Measurements from ENCODE around the gene CENPC. TPM values are rescaled to one million over a fixed set of nuclear protein-coding genes. Genes with fewer than 3 reads are reported as not detected.
"Not testable (repeated sequence)": the region's sequence is repeated elsewhere in the genome, so short reads cannot be mapped to it uniquely, and the experiment has no call there.

The CENPC gene
- polyA plus RNA-seq, 1 of the 3 experiments (the other 2 are of a cell fraction), result 2.2 TPM

- TF ChIP-seq EZH2phosphoT487 (IDR thresholded peaks at IDR 0.05; ENCODE audit: borderline replicate concordance, low read depth), result no peak
- no peak for TF ChIP-seq FOXM1 (IDR thresholded peaks at IDR 0.05; ENCODE audit: low read depth)
- TF ChIP-seq MAX (IDR thresholded peaks at IDR 0.05; ENCODE audit: low read depth), result no peak
- no peak for TF ChIP-seq NRF1 (IDR thresholded peaks at IDR 0.05; ENCODE audit: low read depth, low read length)
- TF ChIP-seq ELF1 (IDR thresholded peaks at IDR 0.05), result no peak
- no peak for TF ChIP-seq RFX5 (IDR thresholded peaks at IDR 0.05; ENCODE audit: low read length)
- no peak for TF ChIP-seq YY1 (IDR thresholded peaks at IDR 0.05; ENCODE audit: low read depth)
- TF ChIP-seq REST (IDR thresholded peaks at IDR 0.05; ENCODE audit: low read depth, low read length), result no peak
- TF ChIP-seq POLR2AphosphoS5 (IDR thresholded peaks at IDR 0.05; ENCODE audit: low read depth, low read length), result no peak
- no peak for TF ChIP-seq SMC3 (IDR thresholded peaks at IDR 0.05; ENCODE audit: low read depth, low read length)
- no peak for TF ChIP-seq TCF12 (IDR thresholded peaks at IDR 0.05)
- no peak for TF ChIP-seq PBX3 (IDR thresholded peaks at IDR 0.05)
- TF ChIP-seq MEF2A (IDR thresholded peaks at IDR 0.05; ENCODE audit: borderline replicate concordance, low read depth), result no peak
- TF ChIP-seq TEAD4 (IDR thresholded peaks at IDR 0.05; ENCODE audit: borderline replicate concordance, insufficient read depth), result no peak
- no peak for TF ChIP-seq FOSL2 (IDR thresholded peaks at IDR 0.05; ENCODE audit: borderline replicate concordance, low read depth)
- TF ChIP-seq EP300 (IDR thresholded peaks at IDR 0.05; ENCODE audit: borderline replicate concordance in 1 of 2, low read depth in 1 of 2, low read length in 1 of 2), result no peak
- H3K4me2 ChIP-seq, result no peak overlapping the region
- H3K27ac ChIP-seq (ENCODE audit: low read depth in 2 of 2, low read length in 1 of 2), result no peak overlapping the region
- H3F3A ChIP-seq (replicated peaks; ENCODE audit: insufficient read depth), result peaks cover 10% of the 10 kb centered on the region
- POLR2A ChIA-PET, result no interaction called here
- no peaks in the 10 kb centered on the region for H4K20me1 ChIP-seq (ENCODE audit: insufficient read depth)
- whole genome bisulfite sequencing (ENCODE audit: low lambda C conversion rate), result 89% methylated on average over 4 of the region's 4 CpGs
- CTCF ChIA-PET, result no interaction called here
- no peaks in the 10 kb centered on the region for H3K9me3 ChIP-seq
- no peak overlapping the region for H3K4me3 ChIP-seq (ENCODE audit: low read depth in 2 of 2, low read length in 1 of 2)
- peaks cover 39% of the 10 kb centered on the region for H3K79me2 ChIP-seq (ENCODE audit: insufficient read depth)
- peaks cover 50 to 69% of the 10 kb centered on the region in 2 experiments for H3K36me3 ChIP-seq (replicated peaks in 1 of 2; ENCODE audit: control insufficient read depth in 1 of 2, insufficient read depth in 2 of 2, low read length in 1 of 2)
- H3K9me2 ChIP-seq, result 0 out of 2 replicates have a peak, but pooled peaks cover 3% of the 10 kb centered on the region
- no peak overlapping the region for H2AFZ ChIP-seq (ENCODE audit: low read depth)
- H3K9ac ChIP-seq, result no peak overlapping the region
- H3K4me1 ChIP-seq (ENCODE audit: control insufficient read depth in 1 of 2, insufficient read depth in 2 of 2, low read depth in 1 of 2, low read length in 1 of 2), result no peaks in the 10 kb centered on the region
- H3K27me3 ChIP-seq (ENCODE audit: insufficient read depth), result no peaks in the 10 kb centered on the region
- DNase-seq, result no peak
These were observed 13.8 kb downstream of the CENPC start for GRCh38 chr4:67531379-67531962.

- H3K27me3 ChIP-seq (ENCODE audit: insufficient read depth); H3K9ac ChIP-seq; H3F3A ChIP-seq (replicated peaks; ENCODE audit: insufficient read depth); CTCF ChIA-PET; POLR2A ChIA-PET; H4K20me1 ChIP-seq (ENCODE audit: insufficient read depth); H2AFZ ChIP-seq (ENCODE audit: low read depth); H3K4me2 ChIP-seq; DNase-seq; H3K9me3 ChIP-seq; H3K27ac ChIP-seq (ENCODE audit: low read depth in 2 of 2, low read length in 1 of 2); H3K9me2 ChIP-seq; H3K4me1 ChIP-seq (ENCODE audit: control insufficient read depth in 1 of 2, insufficient read depth in 2 of 2, low read depth in 1 of 2, low read length in 1 of 2); H3K4me3 ChIP-seq (ENCODE audit: low read depth in 2 of 2, low read length in 1 of 2): not testable (repeated sequence)
- WGBS (ENCODE audit: low lambda C conversion rate), result 100% methylated on average over 3 of the region's 3 CpGs
- H3K79me2 ChIP-seq (ENCODE audit: insufficient read depth), result peaks cover 92% of the 10 kb centered on the region
- H3K36me3 ChIP-seq (replicated peaks in 1 of 2; ENCODE audit: control insufficient read depth in 1 of 2, insufficient read depth in 2 of 2, low read length in 1 of 2), result peaks cover 6 to 50% of the 10 kb centered on the region in 2 experiments
These were observed 21.2 kb downstream of the CENPC start for GRCh38 chr4:67524140-67524539.

Data from SK-N-SH (cell line).